ENCODE results near the gene PCLO.
"Not testable (repeated sequence)": the region's sequence is repeated elsewhere in the genome, so short reads cannot be mapped to it uniquely, and the experiment has no call there.

PCLO gene

DNA sequence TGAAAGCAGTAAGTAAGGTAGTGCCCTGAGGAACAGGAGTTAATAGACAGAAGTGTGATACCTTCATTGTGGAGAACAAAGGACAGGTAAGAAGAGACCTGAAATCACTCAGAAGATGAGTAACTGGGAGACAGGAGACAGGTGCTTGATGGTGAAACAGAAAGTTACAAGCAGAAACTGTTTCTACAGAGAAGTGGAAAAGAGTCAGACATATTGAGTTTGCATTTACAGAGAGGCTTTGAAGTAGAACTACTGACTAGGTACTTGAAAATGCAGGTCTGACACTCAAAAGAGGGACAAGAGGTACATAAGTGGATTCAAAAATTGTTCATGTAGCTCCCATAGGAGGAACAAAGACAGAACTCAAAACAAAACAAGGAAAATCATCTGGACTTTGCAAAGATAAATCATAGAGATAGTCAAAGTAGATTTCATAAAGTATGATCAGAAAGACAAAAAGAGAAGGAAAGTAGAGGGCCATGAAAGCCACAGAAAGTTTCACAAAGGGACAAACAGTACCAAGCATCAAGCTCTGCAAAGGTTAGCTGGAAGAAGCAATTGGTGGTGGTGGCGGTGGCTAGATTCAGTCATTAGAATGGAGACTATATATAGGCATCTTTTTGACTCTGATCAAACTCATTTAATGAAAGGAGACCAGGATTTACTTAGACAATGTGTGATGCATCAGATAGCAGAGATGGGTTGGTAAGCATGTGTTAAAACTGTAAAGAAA, 198.4 kb downstream of the PCLO start:
- DNase-seq (ENCODE audit: low read depth) = no peak

DNA sequence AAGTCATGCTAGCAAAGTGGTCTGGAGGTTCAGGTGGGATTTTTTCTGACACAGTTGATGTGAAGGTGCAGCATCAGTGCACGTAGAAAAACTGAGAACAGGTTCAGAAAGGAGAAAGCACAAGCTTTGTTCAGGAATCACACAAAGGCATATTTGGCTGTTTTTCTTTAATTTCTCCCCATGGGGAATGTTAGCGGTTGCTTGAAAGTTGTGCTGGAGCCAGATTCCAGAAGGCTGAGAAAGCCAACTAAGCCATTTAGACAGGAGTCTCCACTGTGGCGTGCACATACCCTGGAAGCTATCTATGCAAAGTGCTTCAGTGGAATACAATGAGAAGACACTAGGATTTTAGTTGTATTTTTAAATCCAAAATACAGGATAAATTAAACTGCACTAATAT, 201.4 kb downstream of the PCLO start:
- no peak for DNase-seq (ENCODE audit: low read depth)

DNA sequence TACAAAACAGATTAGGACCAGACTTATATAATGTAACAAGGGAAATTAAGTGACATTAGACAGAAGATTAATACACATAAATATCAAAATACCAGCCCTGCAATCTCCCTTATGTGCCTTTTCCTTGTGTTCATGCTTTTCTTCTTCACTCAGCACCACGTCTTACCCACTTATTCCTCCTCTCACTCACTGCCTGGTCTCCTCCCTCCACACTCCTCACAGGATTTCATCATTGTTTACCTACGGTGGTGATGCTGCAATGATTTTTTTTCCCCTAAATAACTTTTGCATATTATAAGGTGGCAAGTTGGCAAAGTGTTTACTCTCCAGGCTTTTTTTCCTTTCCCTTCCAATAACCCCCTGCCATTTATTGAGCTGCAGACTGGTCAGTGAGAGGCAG, 203.2 kb downstream of the PCLO start:
- DNase-seq (ENCODE audit: low read depth) = no peak

DNA sequence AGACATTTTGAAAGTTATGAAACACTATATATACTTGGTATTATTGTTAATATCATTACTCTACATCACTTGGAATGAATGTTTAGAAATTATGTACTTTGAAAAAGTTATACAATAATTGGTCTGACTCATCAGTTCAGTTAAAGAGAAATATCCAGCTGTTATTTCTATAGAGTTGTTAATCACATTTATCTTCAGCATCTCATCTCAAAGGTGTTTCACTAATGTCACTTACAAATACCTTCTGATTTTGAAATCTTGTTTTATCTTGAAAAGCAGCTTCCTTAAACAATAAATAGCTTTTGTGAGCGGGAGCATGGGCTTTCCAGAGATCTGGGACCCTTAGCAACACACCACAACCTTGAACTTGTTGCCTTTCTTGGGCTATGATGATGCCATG, 205.2 kb downstream of the PCLO start:
- DNase-seq (ENCODE audit: low read depth) = no peak

DNA sequence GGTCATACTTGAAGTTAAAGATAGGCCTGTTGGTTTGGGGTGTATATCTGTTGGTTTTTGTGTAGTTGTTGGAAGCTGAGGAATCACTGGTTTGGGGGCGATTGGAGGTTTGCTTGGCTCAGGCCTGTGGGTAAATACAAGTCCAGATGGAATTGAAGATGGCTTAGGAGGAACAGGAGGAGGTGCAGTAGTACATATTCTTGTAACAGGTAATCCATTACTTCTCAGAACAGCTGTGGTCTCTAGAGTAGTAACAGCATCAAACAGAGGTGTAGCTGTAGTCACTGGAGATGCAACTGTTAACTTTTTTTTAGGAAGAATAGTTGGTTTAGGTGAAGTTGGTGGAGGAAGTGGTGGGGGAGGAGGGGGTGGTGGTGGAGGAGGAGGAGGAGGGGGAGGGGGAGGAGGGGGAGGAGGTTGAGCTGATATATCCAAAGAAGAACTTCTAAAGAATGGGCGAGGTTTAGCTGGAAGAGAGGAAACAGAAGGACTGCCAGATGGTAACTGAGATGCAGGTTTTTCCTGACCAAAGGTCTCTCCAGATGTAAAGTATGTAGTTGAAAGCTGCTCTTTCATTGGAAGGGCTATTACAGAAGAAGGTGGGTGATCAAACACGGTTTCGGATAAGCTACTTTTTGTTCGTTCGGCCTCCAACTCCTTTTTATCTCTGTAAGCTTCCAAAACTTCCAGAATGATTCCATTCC, 209.2 kb downstream of the PCLO start:
- no peak for DNase-seq (ENCODE audit: low read depth)

DNA sequence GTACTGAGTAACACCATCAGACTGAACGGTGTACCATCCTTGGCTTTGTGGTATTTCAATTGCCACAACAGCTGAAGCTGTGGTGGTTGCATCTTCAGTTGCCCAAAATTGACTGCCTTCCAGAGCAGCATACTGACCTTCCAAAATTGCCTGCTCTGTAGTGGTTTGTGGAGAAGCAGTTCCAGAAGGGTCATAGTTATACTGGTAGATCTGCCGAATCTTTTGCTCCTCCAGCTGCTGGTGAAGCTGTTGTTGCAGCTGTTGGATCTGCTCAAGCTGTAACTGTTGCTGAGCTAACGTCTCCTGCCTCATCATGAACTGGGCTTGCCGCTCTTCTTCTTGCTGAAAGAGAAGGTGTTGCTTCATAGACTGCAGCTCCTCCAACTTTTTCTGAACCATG, 212.2 kb downstream of the PCLO start:
- DNase-seq (ENCODE audit: low read depth) = no peak

DNA sequence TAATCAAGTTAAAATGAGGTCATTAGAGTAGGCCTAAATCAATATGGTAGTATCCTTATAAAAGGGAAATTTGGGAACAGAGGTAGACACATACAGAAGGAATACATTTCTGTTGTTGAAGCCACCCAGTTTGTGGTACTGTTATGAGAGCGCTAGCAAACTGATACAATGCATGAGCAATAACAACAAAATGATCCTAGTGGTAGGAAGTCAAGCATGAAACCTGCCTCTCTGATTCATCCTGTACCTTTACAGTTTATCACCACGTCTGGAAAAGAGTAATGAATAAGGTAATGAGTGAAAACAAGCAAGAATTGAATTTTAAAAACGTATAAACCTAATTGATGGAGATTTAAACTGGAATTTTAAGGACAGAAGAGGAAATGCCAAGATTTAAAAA, 217.2 kb downstream of the PCLO start:
- DNase-seq (ENCODE audit: low read depth) = no peak

DNA sequence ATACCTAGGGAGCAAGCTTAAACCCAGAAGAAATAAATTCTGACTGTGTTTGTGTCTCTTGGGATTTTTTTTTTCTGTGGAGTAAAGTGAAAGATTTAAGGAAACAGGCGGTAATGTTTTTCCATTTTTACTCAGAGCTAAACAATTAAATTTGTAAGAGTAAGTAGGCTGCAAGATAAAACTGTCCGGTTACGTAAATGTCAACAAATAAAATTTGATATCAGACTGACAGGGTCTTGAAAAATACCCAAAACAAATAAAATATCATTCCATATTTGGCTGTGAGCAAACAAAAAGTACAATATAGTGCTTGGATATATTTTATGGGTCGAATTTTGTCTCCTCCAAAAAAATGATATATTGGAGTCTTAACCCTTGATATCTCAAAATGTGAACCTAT, 217.6 kb downstream of the PCLO start:
- DNase-seq (ENCODE audit: low read depth) = no peak

DNA sequence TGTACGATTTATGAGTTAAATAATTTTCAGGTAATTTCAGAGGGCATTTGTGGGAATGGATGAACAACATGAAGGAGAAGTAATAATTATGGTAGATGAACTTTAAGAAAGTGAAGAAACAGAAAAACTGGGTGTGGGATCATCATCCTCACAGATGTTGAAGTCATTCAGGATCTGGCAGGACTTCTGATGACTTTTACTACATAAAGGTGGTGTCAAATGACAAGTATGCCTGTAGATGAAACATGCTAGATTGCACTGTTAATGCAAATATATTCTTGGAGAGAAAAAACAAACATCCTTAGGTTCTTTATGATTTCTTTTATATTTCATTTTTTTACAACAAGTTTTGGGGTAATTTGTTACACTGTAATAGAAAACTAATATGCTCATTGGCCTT, 230.2 kb downstream of the PCLO start:
- no peak for DNase-seq (ENCODE audit: low read depth)

DNA sequence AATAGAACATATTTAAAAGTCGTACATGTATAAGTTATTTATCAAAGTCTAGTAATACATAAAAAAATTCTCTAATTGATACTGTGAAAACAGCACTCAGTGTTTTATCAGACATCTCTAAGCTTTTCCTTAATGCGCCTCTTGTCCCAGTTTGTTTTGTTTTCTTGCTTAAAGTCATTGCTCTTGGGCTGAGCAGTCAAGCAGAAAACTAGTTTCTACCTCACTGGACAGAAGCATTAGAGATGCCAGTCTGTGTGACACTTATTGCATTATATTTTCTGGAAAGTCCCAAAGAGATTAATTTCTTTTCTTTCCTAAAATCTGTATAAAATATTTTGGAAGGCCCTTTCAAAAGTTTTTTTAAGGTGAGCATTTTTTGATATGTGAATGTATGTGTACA, 236.2 kb downstream of the PCLO start:
- no peak for DNase-seq (ENCODE audit: low read depth)

DNA sequence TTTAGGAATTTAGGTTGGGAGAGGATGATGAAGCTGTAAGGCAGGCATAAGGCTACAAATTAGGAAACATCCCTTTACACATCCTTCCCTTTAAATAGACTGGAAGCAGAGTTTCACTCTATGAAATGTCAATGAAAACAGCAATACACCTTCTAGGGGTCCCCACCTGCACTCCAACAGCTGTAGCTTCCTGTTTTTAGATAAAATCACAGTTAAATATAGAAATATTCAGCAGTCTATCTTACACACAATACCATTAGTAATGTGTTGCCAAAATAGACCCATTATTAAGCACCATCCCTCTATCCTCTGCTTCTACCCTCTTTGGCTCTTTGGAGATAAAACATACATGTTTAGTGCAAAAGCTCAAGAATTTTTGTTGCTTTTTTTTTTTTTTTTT, 237.4 kb downstream of the PCLO start:
- no peak for DNase-seq (ENCODE audit: low read depth)

DNA sequence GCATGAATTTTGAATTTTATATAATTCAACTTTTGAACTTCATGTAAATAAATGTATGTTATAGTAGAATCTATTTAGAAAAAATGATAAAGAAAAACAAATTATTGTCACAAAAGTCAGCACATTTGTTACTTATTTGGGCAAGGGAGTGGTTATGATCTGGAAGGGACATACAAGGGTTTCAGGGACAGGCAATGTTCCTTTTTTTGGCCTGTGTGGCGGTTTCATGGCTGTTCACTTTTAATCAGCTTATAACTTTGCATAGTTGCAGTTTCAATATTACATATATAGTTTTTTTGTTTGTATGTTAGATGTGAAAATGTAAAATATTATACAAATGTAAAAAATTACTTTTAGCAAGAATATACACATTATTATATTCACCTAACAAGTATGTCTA, 256.2 kb downstream of the PCLO start:
- no peak for DNase-seq (ENCODE audit: low read depth)

DNA sequence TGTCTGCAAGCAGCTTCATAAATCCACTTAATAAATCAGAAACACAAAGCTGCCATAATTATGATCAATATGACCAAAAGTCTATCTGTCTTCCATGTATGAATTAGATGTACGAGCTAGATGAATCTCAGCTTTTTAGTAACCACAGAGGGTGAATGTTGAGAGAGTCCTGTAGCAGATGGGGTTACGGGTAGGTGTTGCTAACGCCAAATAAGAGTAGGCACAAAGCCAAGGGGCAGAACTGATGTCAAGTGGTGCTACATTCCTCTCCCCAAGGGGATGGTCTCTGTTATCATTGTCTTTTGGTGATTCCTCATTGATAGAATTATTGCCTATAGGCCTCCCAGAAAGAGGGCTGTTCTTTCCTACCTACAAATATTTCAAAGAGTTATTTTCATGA, 257.8 kb downstream of the PCLO start:
- no peak for DNase-seq (ENCODE audit: low read depth)

DNA sequence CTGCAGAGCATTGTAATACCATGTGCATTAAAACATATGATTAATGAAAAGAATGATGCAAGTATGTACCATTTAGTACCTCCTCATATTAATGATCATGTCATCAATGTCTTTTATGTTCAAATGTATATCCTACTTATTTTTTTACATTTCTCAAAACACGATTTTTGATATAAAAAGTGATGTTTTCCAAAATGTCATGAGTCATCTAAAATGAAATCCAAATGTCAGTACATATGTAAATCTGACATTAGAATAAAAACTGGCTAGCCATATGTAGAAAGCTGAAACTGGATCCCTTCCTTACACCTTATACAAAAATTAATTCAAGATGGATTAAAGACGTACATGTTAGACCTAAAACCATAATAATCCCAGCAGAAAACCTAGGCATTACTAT, 261.6 kb downstream of the PCLO start:
- not testable (repeated sequence) for DNase-seq (ENCODE audit: low read depth)

DNA sequence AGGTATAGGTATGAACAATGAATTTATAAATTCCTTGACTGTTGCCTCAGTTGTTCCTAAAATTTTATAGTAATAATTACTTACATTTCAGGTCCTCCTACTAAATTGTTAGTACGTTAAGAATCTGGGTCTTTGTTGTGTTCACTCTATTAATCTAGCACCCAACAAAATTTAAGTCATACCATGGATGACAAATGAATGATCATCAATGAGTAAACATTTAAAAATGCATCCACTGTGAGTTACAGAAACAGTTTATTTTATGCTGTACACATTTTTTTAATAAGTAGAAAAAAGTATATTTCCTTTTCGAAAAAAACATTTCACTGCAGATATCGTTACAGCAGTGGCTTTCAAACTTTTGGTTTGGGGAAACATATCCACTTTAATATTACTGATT, 265.2 kb downstream of the PCLO start:
- DNase-seq (ENCODE audit: low read depth) = no peak

DNA sequence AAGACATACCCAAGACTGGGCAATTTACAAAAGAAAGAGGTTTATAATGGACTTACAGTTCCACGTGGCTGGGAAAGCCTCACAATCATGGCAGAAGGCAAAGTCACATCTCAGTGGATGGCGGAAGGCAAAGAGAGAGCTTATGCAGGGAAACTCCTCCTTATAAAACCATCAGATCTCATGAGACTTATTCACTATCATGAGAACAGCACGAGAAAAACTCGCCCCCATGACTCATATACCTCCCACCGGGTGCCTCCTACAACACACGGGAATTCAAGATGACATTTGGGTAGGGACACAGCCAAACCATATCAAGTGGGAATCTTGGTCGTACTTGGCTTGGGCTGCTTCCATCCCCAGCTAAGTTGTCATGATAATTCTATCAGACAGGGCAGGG, 268.3 kb downstream of the PCLO start:
- not testable (repeated sequence) for DNase-seq (ENCODE audit: low read depth)

DNA sequence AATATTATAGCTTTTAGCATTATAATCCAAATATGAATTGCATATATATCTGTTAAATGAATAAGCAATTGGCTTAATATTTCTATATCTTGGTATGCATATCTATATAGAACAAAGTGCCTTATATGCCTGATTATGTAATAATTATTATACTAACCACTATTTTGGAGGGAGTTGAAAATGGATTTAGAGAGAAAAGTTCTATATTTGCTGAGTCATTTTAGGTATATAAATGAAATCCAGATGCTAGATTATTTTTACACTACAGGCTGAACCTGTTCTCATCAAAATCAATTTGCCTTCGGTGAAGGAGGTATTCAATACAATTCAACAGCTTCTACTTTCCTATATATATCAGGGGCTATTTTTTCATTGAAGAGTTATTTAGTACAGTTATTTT, 276.4 kb downstream of the PCLO start:
- no peak for DNase-seq (ENCODE audit: low read depth)

DNA sequence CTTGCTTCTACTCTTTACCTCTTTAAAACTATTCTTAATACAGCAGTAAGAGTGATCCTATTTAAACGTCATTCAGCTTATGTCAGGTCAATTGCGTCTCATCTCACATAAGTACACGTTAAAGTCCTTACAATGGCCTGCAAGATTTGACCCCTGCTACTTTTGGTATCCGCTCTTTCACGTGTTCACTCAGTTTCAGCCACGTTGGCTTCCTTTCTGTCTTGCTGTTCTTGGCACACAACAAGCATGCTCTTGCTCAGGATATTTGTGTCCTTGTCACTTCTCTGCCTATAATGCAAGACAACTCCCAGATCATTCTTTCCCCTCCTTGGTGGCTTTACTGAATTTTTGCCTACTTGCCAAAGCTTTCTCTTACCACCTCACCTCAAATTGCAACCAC, 296.8 kb downstream of the PCLO start:
- DNase-seq (ENCODE audit: low read depth) = no peak

DNA sequence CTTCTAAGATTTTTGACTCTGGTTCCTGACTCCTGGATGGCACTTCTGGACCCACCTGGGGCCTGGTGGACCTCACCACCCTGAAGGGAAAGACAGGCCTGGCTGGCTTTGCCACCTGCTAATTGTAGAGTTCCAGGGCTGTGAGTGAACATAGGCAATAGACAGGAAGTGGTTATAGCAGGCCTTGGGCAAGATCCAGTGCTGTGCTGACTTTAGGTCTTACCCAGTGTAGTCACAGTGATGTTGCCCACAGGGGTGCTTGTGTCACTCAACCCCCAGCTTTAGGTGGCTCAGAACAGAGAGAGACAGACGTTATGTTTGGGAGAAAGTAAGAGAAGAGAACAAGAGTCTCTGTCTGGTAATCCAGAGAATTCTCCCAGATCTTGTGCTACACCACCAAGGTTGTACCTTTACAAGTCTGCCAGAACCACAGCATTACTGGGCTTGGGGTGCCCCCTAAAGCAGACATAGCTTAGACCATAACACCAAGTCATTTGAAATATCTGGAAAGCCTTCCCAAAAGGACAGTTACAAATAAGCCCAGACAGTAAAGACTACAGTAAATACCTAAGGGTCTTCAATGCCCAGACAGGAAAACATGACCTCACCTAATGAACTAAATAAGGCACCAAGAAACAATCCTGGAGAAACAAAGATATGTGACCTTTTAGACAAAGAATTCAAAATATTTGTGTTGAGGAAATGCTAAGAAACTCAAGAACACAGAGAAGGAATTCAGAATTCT, 303.4 kb downstream of the PCLO start:
- DNase-seq (ENCODE audit: low read depth) = no peak

DNA sequence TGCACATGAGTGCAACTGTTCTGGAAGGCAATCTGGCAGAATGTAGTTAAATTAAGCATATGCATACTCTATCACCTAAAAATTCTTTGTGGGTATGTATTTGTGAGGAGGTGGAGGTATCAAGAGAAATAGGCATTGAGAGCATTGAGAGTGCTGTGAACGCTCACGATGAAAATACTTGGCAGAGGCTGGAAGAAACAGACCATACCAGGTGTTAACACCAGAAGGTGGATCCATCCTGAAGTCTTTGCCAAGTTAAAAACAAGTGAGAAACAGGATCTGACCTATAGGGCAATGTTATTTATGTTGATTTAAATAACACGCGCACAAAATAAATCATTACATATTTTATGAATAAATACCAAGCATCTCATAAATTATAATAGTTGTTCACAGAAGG, 311.6 kb downstream of the PCLO start:
- DNase-seq (ENCODE audit: low read depth) = no peak

DNA sequence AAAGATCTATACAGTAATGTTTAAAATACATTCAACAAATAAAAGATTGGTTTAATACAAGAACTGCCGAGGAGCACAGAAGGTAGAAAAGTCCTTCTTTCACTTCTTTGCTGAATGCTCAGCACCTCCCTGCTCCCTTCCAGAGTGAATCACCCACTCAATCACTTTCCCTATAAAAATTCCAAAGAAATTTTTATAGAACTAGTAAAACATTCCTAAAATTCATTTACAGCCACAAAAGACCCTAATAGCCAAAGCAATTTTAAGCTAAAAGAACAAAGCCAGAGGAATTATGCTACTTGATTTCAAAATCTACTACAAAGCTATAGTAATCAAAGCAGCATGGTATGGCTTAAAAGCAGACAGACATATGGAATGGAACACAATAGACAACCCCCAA, 320.9 kb downstream of the PCLO start:
- DNase-seq (ENCODE audit: low read depth) = no peak

DNA sequence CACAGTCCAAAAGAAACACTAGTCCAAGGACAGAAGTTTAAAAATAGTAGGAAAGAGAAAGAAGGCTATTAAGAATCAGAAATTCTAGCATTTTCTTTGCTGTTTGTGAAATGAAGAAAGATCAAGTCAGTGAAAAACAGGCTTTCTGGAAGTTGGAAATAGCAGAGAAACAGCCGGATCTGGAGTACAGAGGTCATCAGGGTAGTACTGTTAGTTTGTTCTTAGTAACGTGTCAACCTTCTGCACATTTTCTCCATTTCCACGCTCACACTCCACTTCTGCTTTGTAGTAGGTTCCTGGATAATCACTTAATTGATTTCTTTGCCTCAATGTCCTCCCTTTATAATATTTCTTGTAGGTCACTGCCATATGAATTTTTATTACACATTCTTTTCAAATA, 322.6 kb downstream of the PCLO start:
- DNase-seq (ENCODE audit: low read depth) = no peak

DNA sequence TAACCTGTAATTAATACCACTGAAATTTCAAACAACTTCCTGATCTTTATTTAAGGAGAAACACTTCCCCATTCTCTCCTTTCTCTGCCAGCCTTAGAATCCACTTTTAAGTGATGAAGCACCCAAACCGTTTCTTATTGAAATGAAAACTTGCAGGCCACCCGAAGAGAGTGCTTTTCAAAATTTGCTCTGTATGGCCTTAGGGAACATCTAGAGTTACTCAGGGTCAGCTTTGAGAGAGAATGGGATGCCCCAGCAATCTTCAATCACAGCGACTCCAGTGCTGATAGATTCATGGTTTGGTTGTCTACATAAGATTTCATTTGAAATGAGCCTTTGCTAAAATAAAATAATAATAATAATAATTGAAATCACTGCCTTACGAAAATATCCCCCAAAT, 323.1 kb downstream of the PCLO start:
- no peak for DNase-seq (ENCODE audit: low read depth)

All from T follicular helper cell (primary cell).